HepG2 (cell line): ENCODE results near the gene PPP1R7. TPM values are rescaled to one million over a fixed set of nuclear protein-coding genes. Genes with fewer than 3 reads are reported as not detected.
A peak's percentile ranks its signal among the peaks of the same experiment; 100 is the strongest.

Source experiments
- ARNTL ChIP-seq: sonication (generic); formaldehyde crosslinking; IDR thresholded peaks from 2 replicates; pipeline ENCODE4 v1.4.0; 2020; ENCODE audit warnings: mild to moderate bottlenecking, missing genetic modification reagents
- BORCS8-MEF2B ChIP-seq: sonication (generic); formaldehyde crosslinking; IDR thresholded peaks from 2 replicates; pipeline ENCODE4 v1.8.0; 2022; ENCODE audit warnings: mild to moderate bottlenecking, missing genetic modification reagents
- GABPB1 ChIP-seq: IDR thresholded peaks from 2 replicates; pipeline ENCODE4 v1.6.1; 2016; ENCODE audit warnings: mild to moderate bottlenecking, missing genetic modification reagents, moderate library complexity, missing compliant biosample characterization
- MEIS1 ChIP-seq: sonication (generic); formaldehyde crosslinking; IDR thresholded peaks from 2 replicates; pipeline ENCODE4 v1.9.0; 2021; ENCODE audit warnings: mild to moderate bottlenecking, missing genetic modification reagents, moderate library complexity, borderline replicate concordance
- MIXL1 ChIP-seq: IDR thresholded peaks from 2 replicates; pipeline ENCODE4 v1.6.1; 2016
- ZNF17 ChIP-seq: sonication (generic); formaldehyde crosslinking; IDR thresholded peaks from 2 replicates; pipeline ENCODE4 v1.5.0; 2020; ENCODE audit warnings: mild to moderate bottlenecking, missing genetic modification reagents
- ZNF205 ChIP-seq: IDR thresholded peaks from 2 replicates; pipeline ENCODE4 v1.6.1; 2018; ENCODE audit warnings: missing biosample characterization, missing genetic modification reagents
- ZNF3 ChIP-seq: IDR thresholded peaks from 2 replicates; pipeline ENCODE4 v1.7.0; 2017; ENCODE audit warnings: inconsistent platforms
- ZNF562 ChIP-seq: sonication (generic); formaldehyde crosslinking; IDR thresholded peaks from 2 replicates; pipeline ENCODE4 v1.8.0; 2022; ENCODE audit warnings: missing genetic modification reagents, borderline replicate concordance
- ZNF7 ChIP-seq: IDR thresholded peaks from 2 replicates; pipeline ENCODE4 v1.6.1; 2016; ENCODE audit warnings: missing biosample characterization, missing genetic modification reagents
- ZNF713 ChIP-seq: sonication (generic); formaldehyde crosslinking; IDR thresholded peaks from 2 replicates; pipeline ENCODE4 v1.4.0; 2020; ENCODE audit warnings: mild to moderate bottlenecking, missing genetic modification reagents
- ZNF841 ChIP-seq: sonication (generic); formaldehyde crosslinking; IDR thresholded peaks from 2 replicates; pipeline ENCODE4 v1.8.1; 2023; ENCODE audit warnings: missing genetic modification reagents, borderline replicate concordance
- polyA plus RNA-seq, 8 experiments: library from polyadenylated mRNA; depleted of rRNA in 3 of 8; stranded (reverse) in 7 of 8; unstranded in 1 of 8; fragments of >200 nt; fragmentation: Illumina TruSeq in 4 of 8; extraction: Trizol in 4 of 8; gene quantifications; 2 replicates each; pipeline versions ENCODE4 v1.2.1 to v1.2.3, GENCODE V29; 2011 to 2016; ENCODE audit warnings: low read depth in 4 of 8, missing spikeins in 1 of 8, mixed read lengths in 1 of 8; ENCODE audit not compliant: insufficient read depth in 1 of 8
- total RNA-seq, 5 experiments: library from RNA; depleted of rRNA; stranded (reverse); fragments of >200 nt; fragmentation: Illumina TruSeq; extraction: Trizol; gene quantifications; 2 replicates each; pipeline ENCODE4 v1.2.3, GENCODE V29; 2016; ENCODE audit warnings: low read depth in 1 of 5
- TF ChIP-seq, protein P1 (sequence below): sonication (generic); formaldehyde crosslinking; IDR thresholded peaks from 2 replicates; pipeline ENCODE4 v1.5.1; 2020; ENCODE audit warnings: missing genetic modification reagents, mild to moderate bottlenecking, borderline replicate concordance
- TF ChIP-seq, protein P2 (sequence below): sonication (generic); formaldehyde crosslinking; IDR thresholded peaks from 2 replicates; pipeline ENCODE4 v1.4.0; 2020; ENCODE audit warnings: mild to moderate bottlenecking, low read depth, missing genetic modification reagents
- TF ChIP-seq, protein P3 (sequence below), 2 experiments: sonication (generic) in 1 of 2; formaldehyde crosslinking in 1 of 2; IDR thresholded peaks; 2 replicates each; pipeline versions ENCODE4 v1.6.1 to v1.9.0; 2014 to 2022; ENCODE audit warnings: antibody characterized with exemption in 1 of 2, borderline replicate concordance in 1 of 2, inconsistent platforms in 1 of 2, low read depth in 1 of 2, missing genetic modification reagents in 1 of 2
- TF ChIP-seq, protein P4 (sequence below): sonication (generic); formaldehyde crosslinking; IDR thresholded peaks from 2 replicates; pipeline ENCODE4 v1.4.0; 2020; ENCODE audit warnings: missing genetic modification reagents

PPP1R7 gene
- total and polyA plus RNA-seq, 2 of the 13 experiments (the other 11 are each of a cell fraction or from before 2014, with no cell fraction given) = 33.3 to 67.9 TPM

DNA sequence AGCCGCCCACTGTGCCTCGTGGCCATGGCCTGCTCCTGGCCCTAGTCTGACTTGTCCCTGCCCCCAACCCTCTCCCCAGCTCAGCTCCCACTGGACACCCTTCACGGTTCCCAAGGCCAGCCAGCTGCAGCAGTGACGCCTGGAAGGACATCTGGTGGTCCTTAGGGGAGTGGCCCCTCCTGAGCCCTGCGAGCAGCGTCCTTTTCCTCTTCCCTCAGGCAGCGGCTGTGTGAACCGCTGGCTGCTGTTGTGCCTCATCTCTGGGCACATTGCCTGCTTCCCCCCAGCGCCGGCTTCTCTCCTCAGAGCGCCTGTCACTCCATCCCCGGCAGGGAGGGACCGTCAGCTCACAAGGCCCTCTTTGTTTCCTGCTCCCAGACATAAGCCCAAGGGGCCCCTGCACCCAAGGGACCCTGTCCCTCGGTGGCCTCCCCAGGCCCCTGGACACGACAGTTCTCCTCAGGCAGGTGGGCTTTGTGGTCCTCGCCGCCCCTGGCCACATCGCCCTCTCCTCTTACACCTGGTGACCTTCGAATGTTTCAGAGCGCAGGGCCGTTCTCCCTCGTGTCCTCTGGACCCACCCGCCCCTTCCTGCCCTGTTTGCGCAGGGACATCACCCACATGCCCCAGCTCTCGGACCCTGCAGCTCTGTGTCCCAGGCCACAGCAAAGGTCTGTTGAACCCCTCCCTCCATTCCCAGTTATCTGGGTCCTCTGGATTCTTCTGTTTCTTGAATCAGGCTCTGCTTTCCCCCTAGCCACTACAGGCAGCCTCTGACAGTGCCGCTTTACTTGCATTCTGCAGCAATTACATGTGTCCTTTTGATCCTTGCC, 74.0 kb downstream of the PPP1R7 start (continued):
- TF ChIP-seq, protein P1, sequence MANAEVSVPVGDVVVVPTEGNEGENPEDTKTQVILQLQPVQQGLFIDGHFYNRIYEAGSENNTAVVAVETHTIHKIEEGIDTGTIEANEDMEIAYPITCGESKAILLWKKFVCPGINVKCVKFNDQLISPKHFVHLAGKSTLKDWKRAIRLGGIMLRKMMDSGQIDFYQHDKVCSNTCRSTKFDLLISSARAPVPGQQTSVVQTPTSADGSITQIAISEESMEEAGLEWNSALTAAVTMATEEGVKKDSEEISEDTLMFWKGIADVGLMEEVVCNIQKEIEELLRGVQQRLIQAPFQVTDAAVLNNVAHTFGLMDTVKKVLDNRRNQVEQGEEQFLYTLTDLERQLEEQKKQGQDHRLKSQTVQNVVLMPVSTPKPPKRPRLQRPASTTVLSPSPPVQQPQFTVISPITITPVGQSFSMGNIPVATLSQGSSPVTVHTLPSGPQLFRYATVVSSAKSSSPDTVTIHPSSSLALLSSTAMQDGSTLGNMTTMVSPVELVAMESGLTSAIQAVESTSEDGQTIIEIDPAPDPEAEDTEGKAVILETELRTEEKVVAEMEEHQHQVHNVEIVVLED (CRISPR knock-in tag) = peak; percentile 19; the same call in 1 of the 2 replicates
- no peak; the same call in 1 of the 2 replicates for TF ChIP-seq ZNF205 (CRISPR knock-in tag)
- peak; percentile 59 for TF ChIP-seq ARNTL (CRISPR knock-in tag)
- TF ChIP-seq ZNF841 (CRISPR knock-in tag) = no peak
- TF ChIP-seq, protein P2, sequence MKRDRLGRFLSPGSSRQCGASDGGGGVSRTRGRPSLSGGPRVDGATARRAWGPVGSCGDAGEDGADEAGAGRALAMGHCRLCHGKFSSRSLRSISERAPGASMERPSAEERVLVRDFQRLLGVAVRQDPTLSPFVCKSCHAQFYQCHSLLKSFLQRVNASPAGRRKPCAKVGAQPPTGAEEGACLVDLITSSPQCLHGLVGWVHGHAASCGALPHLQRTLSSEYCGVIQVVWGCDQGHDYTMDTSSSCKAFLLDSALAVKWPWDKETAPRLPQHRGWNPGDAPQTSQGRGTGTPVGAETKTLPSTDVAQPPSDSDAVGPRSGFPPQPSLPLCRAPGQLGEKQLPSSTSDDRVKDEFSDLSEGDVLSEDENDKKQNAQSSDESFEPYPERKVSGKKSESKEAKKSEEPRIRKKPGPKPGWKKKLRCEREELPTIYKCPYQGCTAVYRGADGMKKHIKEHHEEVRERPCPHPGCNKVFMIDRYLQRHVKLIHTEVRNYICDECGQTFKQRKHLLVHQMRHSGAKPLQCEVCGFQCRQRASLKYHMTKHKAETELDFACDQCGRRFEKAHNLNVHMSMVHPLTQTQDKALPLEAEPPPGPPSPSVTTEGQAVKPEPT (CRISPR knock-in tag) = 0 out of 2 replicates have a peak, but pooled peaks have one; percentile 47
- no peak for TF ChIP-seq ZNF3 (CRISPR knock-in tag)
- no peak for TF ChIP-seq ZNF713 (CRISPR knock-in tag)
- TF ChIP-seq MIXL1 (CRISPR knock-in tag) = peak; percentile 24; the same call in 1 of the 2 replicates
- TF ChIP-seq ZNF562 = no peak
- peak; percentile 84; the same call in 1 of the 2 replicates for TF ChIP-seq BORCS8-MEF2B (CRISPR knock-in tag)
- TF ChIP-seq, protein P3, sequence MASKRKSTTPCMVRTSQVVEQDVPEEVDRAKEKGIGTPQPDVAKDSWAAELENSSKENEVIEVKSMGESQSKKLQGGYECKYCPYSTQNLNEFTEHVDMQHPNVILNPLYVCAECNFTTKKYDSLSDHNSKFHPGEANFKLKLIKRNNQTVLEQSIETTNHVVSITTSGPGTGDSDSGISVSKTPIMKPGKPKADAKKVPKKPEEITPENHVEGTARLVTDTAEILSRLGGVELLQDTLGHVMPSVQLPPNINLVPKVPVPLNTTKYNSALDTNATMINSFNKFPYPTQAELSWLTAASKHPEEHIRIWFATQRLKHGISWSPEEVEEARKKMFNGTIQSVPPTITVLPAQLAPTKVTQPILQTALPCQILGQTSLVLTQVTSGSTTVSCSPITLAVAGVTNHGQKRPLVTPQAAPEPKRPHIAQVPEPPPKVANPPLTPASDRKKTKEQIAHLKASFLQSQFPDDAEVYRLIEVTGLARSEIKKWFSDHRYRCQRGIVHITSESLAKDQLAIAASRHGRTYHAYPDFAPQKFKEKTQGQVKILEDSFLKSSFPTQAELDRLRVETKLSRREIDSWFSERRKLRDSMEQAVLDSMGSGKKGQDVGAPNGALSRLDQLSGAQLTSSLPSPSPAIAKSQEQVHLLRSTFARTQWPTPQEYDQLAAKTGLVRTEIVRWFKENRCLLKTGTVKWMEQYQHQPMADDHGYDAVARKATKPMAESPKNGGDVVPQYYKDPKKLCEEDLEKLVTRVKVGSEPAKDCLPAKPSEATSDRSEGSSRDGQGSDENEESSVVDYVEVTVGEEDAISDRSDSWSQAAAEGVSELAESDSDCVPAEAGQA (IDR thresholded peaks at IDR 0.05; ENCODE audit: low read depth) = no peak; the same call in 1 of the 2 replicates
- TF ChIP-seq, protein P3 (CRISPR knock-in tag; IDR thresholded peaks at IDR 0.05; ENCODE audit: borderline replicate concordance) = no peak
- TF ChIP-seq GABPB1 = peak; percentile 71; the same call in 1 of the 2 replicates
- no peak for TF ChIP-seq ZNF17 (CRISPR knock-in tag)
- TF ChIP-seq, protein P4, sequence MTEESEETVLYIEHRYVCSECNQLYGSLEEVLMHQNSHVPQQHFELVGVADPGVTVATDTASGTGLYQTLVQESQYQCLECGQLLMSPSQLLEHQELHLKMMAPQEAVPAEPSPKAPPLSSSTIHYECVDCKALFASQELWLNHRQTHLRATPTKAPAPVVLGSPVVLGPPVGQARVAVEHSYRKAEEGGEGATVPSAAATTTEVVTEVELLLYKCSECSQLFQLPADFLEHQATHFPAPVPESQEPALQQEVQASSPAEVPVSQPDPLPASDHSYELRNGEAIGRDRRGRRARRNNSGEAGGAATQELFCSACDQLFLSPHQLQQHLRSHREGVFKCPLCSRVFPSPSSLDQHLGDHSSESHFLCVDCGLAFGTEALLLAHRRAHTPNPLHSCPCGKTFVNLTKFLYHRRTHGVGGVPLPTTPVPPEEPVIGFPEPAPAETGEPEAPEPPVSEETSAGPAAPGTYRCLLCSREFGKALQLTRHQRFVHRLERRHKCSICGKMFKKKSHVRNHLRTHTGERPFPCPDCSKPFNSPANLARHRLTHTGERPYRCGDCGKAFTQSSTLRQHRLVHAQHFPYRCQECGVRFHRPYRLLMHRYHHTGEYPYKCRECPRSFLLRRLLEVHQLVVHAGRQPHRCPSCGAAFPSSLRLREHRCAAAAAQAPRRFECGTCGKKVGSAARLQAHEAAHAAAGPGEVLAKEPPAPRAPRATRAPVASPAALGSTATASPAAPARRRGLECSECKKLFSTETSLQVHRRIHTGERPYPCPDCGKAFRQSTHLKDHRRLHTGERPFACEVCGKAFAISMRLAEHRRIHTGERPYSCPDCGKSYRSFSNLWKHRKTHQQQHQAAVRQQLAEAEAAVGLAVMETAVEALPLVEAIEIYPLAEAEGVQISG (CRISPR knock-in tag) = peak; percentile 80
- peak; percentile 77 for TF ChIP-seq MEIS1 (CRISPR knock-in tag)
- TF ChIP-seq ZNF7 = no peak
